Uterus (tissue), 4 donors: ENCODE results near the gene BPIFA1. TPM values are rescaled to one million over a fixed set of nuclear protein-coding genes. Genes with fewer than 3 reads are reported as not detected.

Experiments used
- DNase-seq, 2 donors: peaks; one replicate each; pipeline ENCODE4 v3.0.0-alpha.2; 2019 to 2020
- H3K27ac ChIP-seq, 2 donors: fragments of 200-600 bp; sonication (generic); 1 replicate in 1 of 2; 2 replicates in 1 of 2; pipeline ENCODE4 v1.5.1; 2016 to 2018
- H3K27me3 ChIP-seq, 2 donors: fragments of 200-600 bp; sonication (generic); one replicate each; pipeline ENCODE4 v1.5.1; 2018 to 2019; ENCODE audit warnings: control low read depth in 1 of 2
- H3K36me3 ChIP-seq, 2 donors: fragments of 200-600 bp; sonication (generic); one replicate each; pipeline ENCODE4 v1.5.1; 2019; ENCODE audit warnings: control low read depth in 1 of 2
- H3K4me1 ChIP-seq, 2 donors: fragments of 200-600 bp; sonication (generic); one replicate each; pipeline ENCODE4 v1.5.1; 2018 to 2019; ENCODE audit warnings: control low read depth in 1 of 2
- H3K4me3 ChIP-seq, 2 donors: fragments of 200-600 bp; sonication (generic); 1 replicate in 1 of 2; 2 replicates in 1 of 2; pipeline ENCODE4 v1.5.1; 2018 to 2019; ENCODE audit warnings: mild to moderate bottlenecking in 1 of 2
- H3K9me3 ChIP-seq, 2 donors: fragments of 200-600 bp; sonication (generic); one replicate each; pipeline ENCODE4 v1.5.1; 2019; ENCODE audit warnings: control low read depth in 1 of 2
- CTCF ChIP-seq, 4 experiments: fragments of 200-600 bp in 2 of 4; fragments of 450-650 bp in 2 of 4; sonication (generic) in 2 of 4; IDR thresholded peaks; one replicate each; pipeline ENCODE4 v1.5.1; 2016 to 2019; ENCODE audit warnings: antibody characterized with exemption in 4 of 4, mild to moderate bottlenecking in 2 of 4, moderate library complexity in 1 of 4
- POLR2A ChIP-seq, 2 donors: fragments of 450-650 bp; IDR thresholded peaks; one replicate each; pipeline ENCODE4 v1.6.1; 2016; ENCODE audit warnings: antibody characterized with exemption in 2 of 2, mild to moderate bottlenecking in 1 of 2, moderate library complexity in 1 of 2
- intact Hi-C: fragments of 100-400 bp; cut with DNase I; formaldehyde crosslinking; loops from one replicate; pipeline ENCODE4 v1.15.1; 2023; ENCODE audit warnings: low total_unique reads
- total RNA-seq, 4 donors: library from RNA; depleted of rRNA in 3 of 4; stranded (reverse); fragments of >200 nt in 3 of 4; gene quantifications; one replicate each; pipeline versions ENCODE4 v1.1.0 to v1.2.4, GENCODE V29; 2014 to 2023
- donor health status: DM: yes; HTN: yes; CAD: no.

The BPIFA1 gene
- total RNA-seq, 4 donors from 2014 or later, result not detected

GRCh38 chr20:33291416-33291815, 55.6 kb downstream of the BPIFA1 start:
- no peak for TF ChIP-seq POLR2A (IDR thresholded peaks at IDR 0.05)
- no peak for TF ChIP-seq CTCF (IDR thresholded peaks at IDR 0.05)
- peaks cover 0 to 6% of the 10 kb centered on the region in 2 donors for H3K27me3 ChIP-seq
- no peak for DNase-seq
- no peak overlapping the region for H3K4me3 ChIP-seq
- no peaks in the 10 kb centered on the region for H3K4me1 ChIP-seq
- H3K9me3 ChIP-seq, result no peaks in the 10 kb centered on the region
- no peaks in the 10 kb centered on the region for H3K36me3 ChIP-seq
- H3K27ac ChIP-seq, result no peak overlapping the region
- intact Hi-C loops, result no loop called here

GRCh38 chr20:33291830-33292355, 56.1 kb downstream of the BPIFA1 start:
- H3K27me3 ChIP-seq, result peaks cover 0 to 6% of the 10 kb centered on the region in 2 donors
- no peaks in the 10 kb centered on the region for H3K4me1 ChIP-seq
- intact Hi-C loops, result no loop called here
- no peak overlapping the region for H3K4me3 ChIP-seq
- no peaks in the 10 kb centered on the region for H3K36me3 ChIP-seq
- no peak overlapping the region for H3K27ac ChIP-seq
- peak; percentile 12 to 45 (median 36) for TF ChIP-seq CTCF (IDR thresholded peaks at IDR 0.05)
- no peak for TF ChIP-seq POLR2A (IDR thresholded peaks at IDR 0.05)
- H3K9me3 ChIP-seq, result no peaks in the 10 kb centered on the region
- DNase-seq, result no peak

Other genes starting within 250 kb of the BPIFA1 start
- not detected for gene SUN5, start 231.6 kb upstream of the BPIFA1 start, total RNA-seq
- gene BPIFB2, start 228.3 kb upstream of the BPIFA1 start, total RNA-seq, result not detected
- not detected for gene BPIFB6, start 204.3 kb upstream of the BPIFA1 start, total RNA-seq
- gene BPIFB3, start 182.1 kb upstream of the BPIFA1 start, total RNA-seq, result not detected
- gene BPIFB4, start 156.4 kb upstream of the BPIFA1 start, total RNA-seq, result not detected
- not detected for gene BPIFA2, start 67.8 kb upstream of the BPIFA1 start, total RNA-seq
- gene BPIFA3, start 18.6 kb upstream of the BPIFA1 start, total RNA-seq, result not detected
- under 1 TPM in 1 of 4 donors, not detected in 3; 0.21 TPM for gene BPIFB1, start 47.2 kb downstream of the BPIFA1 start, total RNA-seq
- 10 to 100 TPM in 2 of 4 donors, 1 to 10 TPM in 2; 4.1 to 34.6 (median 17.2) TPM for gene CDK5RAP1, start 165.5 kb downstream of the BPIFA1 start, total RNA-seq
- 10 to 100 TPM; 12.3 to 27.6 (median 20.6) TPM for gene SNTA1, start 207.8 kb downstream of the BPIFA1 start, total RNA-seq